Hepatocyte (in vitro differentiated cells): ENCODE measurements around the gene TMEM203. TPM values are rescaled to one million over a fixed set of nuclear protein-coding genes. Genes with fewer than 3 reads are reported as not detected.
A peak's percentile ranks its signal among the peaks of the same experiment; 100 is the strongest.

Experiments used
- DNase-seq: peaks from one replicate; pipeline ENCODE4 v3.0.0-alpha.2; 2016; ENCODE audit warnings: low spot score
- H2AFZ ChIP-seq: fragments of 200-600 bp; sonication (generic); 2 replicates; pipeline ENCODE4 v1.6.0; 2016; ENCODE audit warnings: antibody characterized with exemption, mild to moderate bottlenecking
- H3K27ac ChIP-seq: fragments of 200-600 bp; sonication (generic); 2 replicates; pipeline ENCODE4 v1.5.1; 2016; ENCODE audit warnings: mild to moderate bottlenecking
- H3K27me3 ChIP-seq: fragments of 200-600 bp; sonication (generic); 2 replicates; pipeline ENCODE4 v1.6.1; 2016
- H3K36me3 ChIP-seq: fragments of 200-600 bp; sonication (generic); replicated peaks from 2 replicates; pipeline ENCODE4 v1.5.1; 2016; ENCODE audit warnings: low read depth; ENCODE audit not compliant: insufficient read depth
- H3K4me1 ChIP-seq: fragments of 200-600 bp; sonication (generic); 2 replicates; pipeline ENCODE4 v1.5.1; 2016; ENCODE audit warnings: mild to moderate bottlenecking, moderate library complexity; ENCODE audit not compliant: insufficient read depth
- H3K4me2 ChIP-seq: fragments of 200-600 bp; sonication (generic); 2 replicates; pipeline ENCODE4 v1.6.0; 2016
- H3K4me3 ChIP-seq: fragments of 200-600 bp; sonication (generic); 2 replicates; pipeline ENCODE4 v1.5.1; 2016; ENCODE audit warnings: mild to moderate bottlenecking
- H3K79me2 ChIP-seq: fragments of 200-600 bp; sonication (generic); 2 replicates; pipeline ENCODE4 v1.6.0; 2017; ENCODE audit warnings: mild to moderate bottlenecking
- H3K9me2 ChIP-seq: fragments of 200-600 bp; sonication (generic); replicated peaks from 2 replicates; pipeline ENCODE4 v1.6.0; 2017; ENCODE audit warnings: mild to moderate bottlenecking; ENCODE audit not compliant: insufficient read depth
- H3K9me3 ChIP-seq: fragments of 200-600 bp; sonication (generic); 2 replicates; pipeline ENCODE4 v1.5.1; 2016; ENCODE audit warnings: low read depth, mild to moderate bottlenecking
- H4K20me1 ChIP-seq: fragments of 200-600 bp; sonication (generic); 2 replicates; pipeline ENCODE4 v1.6.0; 2016; ENCODE audit warnings: mild to moderate bottlenecking; ENCODE audit not compliant: insufficient read depth, poor library complexity, severe bottlenecking
- EZH2 ChIP-seq: fragments of 200-600 bp; sonication (generic); IDR thresholded peaks from 2 replicates; pipeline ENCODE4 v1.6.1; 2016; ENCODE audit warnings: antibody characterized with exemption, mild to moderate bottlenecking, borderline replicate concordance
- EZH2phosphoT487 ChIP-seq: fragments of 200-600 bp; sonication (generic); IDR thresholded peaks from one replicate; pipeline ENCODE4 v1.6.1; 2018; ENCODE audit warnings: antibody characterized with exemption, mild to moderate bottlenecking, low read depth, moderate library complexity; ENCODE audit not compliant: unreplicated experiment, severe bottlenecking
- WGBS: methylation state at CpG from one replicate; pipeline ENCODE4 v1.1.6; 2016; ENCODE audit warnings: low lambda C conversion rate; ENCODE audit errors: missing lambda C conversion rate; 5-methylcytosine and 5-hydroxymethylcytosine counted together
- polyA plus RNA-seq: library from polyadenylated mRNA; unstranded; fragments of >200 nt; fragmentation: Nextera tagmentation; extraction: Ambion mirVana; gene quantifications from 2 replicates; pipeline ENCODE4 v1.2.1, GENCODE V29; 2016
- total RNA-seq: library from RNA; depleted of rRNA; stranded (reverse); fragments of >200 nt; gene quantifications from 2 replicates; pipeline ENCODE4 v1.2.3, GENCODE V29; 2014
- TF ChIP-seq, protein P1 (sequence below): fragments of 200-600 bp; sonication (generic); IDR thresholded peaks from 2 replicates; pipeline ENCODE4 v1.5.1; 2016; ENCODE audit warnings: antibody characterized with exemption, mild to moderate bottlenecking; ENCODE audit not compliant: poor library complexity

Gene TMEM203
- total and polyA plus RNA-seq, 2 experiments from 2014 or later: 37.6 to 60.7 TPM

DNA sequence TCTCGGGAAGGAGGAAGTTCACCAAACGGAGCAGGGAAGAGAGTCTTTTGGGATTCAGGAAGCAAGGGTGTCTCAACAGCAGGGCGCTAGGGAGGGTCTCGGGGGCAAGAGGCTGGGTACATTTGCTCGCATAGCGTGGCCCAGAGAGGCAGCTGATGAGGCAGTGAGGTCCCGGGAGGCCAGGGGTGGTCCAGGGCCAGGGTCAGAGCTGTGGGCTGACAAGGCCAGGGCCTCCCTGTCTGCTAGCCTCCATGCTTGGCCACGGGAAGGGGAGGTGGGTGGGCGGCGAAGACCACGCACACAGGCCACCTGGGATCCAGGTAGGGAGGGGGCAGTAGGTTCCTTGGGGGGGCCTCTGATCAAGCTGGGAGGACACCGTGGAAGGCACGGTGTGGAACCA lies 6.1 kb upstream of the TMEM203 start:
- no peak for DNase-seq
- Histone ChIP-seq H3K4me1 (peaks cover 3% of the 10 kb centered on the region), H3K79me2 (peaks cover 7% of the 10 kb centered on the region), H3K9me2 (no peaks in the 10 kb centered on the region), H4K20me1 (no peaks in the 10 kb centered on the region), H3K4me2 (no peak overlapping the region), H3K9me3 (no peaks in the 10 kb centered on the region), H3K36me3 (no peaks in the 10 kb centered on the region), H3K27me3 (no peaks in the 10 kb centered on the region), H3K27ac (no peak overlapping the region), H3K4me3 (no peak overlapping the region), H2AFZ (no peak overlapping the region)
- 93% methylated on average over 13 of the region's 13 CpGs for WGBS
- TF ChIP-seq, protein P1, sequence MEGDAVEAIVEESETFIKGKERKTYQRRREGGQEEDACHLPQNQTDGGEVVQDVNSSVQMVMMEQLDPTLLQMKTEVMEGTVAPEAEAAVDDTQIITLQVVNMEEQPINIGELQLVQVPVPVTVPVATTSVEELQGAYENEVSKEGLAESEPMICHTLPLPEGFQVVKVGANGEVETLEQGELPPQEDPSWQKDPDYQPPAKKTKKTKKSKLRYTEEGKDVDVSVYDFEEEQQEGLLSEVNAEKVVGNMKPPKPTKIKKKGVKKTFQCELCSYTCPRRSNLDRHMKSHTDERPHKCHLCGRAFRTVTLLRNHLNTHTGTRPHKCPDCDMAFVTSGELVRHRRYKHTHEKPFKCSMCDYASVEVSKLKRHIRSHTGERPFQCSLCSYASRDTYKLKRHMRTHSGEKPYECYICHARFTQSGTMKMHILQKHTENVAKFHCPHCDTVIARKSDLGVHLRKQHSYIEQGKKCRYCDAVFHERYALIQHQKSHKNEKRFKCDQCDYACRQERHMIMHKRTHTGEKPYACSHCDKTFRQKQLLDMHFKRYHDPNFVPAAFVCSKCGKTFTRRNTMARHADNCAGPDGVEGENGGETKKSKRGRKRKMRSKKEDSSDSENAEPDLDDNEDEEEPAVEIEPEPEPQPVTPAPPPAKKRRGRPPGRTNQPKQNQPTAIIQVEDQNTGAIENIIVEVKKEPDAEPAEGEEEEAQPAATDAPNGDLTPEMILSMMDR: no peak
- TF ChIP-seq EZH2: no peak
- no peak for TF ChIP-seq EZH2phosphoT487

GRCh38 chr9:137206602-137207001 lies 1.2 kb upstream of the TMEM203 start:
- H3K4me2 ChIP-seq: peak overlapping the region; percentile 87
- H3K27me3 ChIP-seq: no peaks in the 10 kb centered on the region
- H4K20me1 ChIP-seq: no peaks in the 10 kb centered on the region
- no peak overlapping the region for H2AFZ ChIP-seq
- no peaks in the 10 kb centered on the region for H3K9me2 ChIP-seq
- peaks cover 51% of the 10 kb centered on the region for H3K79me2 ChIP-seq
- TF ChIP-seq EZH2 (no peak), EZH2phosphoT487 (no peak)
- TF ChIP-seq, protein P1: no peak
- H3K9me3 ChIP-seq: no peaks in the 10 kb centered on the region
- H3K4me1 ChIP-seq: peaks cover 23% of the 10 kb centered on the region
- 87% methylated on average over 7 of the region's 7 CpGs for WGBS
- DNase-seq: no peak
- H3K4me3 ChIP-seq: no peak overlapping the region
- H3K27ac ChIP-seq: no peak overlapping the region
- no peaks in the 10 kb centered on the region for H3K36me3 ChIP-seq

DNA sequence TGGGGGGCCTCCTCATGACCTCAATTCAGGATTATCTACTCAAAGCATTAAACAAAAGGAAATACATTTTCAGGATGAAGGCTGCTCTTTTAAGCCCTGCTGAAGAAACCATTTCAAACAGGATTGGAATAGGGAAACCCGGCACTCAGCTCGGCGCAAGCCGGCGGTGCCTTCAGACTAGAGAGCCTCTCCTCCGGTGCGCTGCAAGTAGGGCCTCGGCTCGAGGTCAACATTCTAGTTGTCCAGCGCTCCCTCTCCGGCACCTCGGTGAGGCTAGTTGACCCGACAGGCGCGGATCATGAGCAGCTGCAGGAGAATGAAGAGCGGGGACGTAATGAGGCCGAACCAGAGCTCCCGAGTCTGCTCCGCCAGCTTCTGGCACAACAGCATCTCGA lies 720 bp downstream of the TMEM203 start:
- H3K4me1 ChIP-seq: peaks cover 30% of the 10 kb centered on the region
- DNase-seq: no peak
- no peaks in the 10 kb centered on the region for H3K36me3 ChIP-seq
- H3K27me3 ChIP-seq: no peaks in the 10 kb centered on the region
- peaks cover 56% of the 10 kb centered on the region for H3K79me2 ChIP-seq
- WGBS: 38% methylated on average over 21 of the region's 21 CpGs
- H3K9me2 ChIP-seq: no peaks in the 10 kb centered on the region
- H3K4me3 ChIP-seq: peak overlapping the region; percentile 83
- peak overlapping the region; percentile 88 for H3K27ac ChIP-seq
- H2AFZ ChIP-seq: peak overlapping the region; percentile 67
- TF ChIP-seq EZH2phosphoT487 (no peak), EZH2 (no peak)
- TF ChIP-seq, protein P1: no peak
- peak overlapping the region; percentile 87 for H3K4me2 ChIP-seq
- H3K9me3 ChIP-seq: no peaks in the 10 kb centered on the region
- peaks cover 2% of the 10 kb centered on the region for H4K20me1 ChIP-seq

DNA sequence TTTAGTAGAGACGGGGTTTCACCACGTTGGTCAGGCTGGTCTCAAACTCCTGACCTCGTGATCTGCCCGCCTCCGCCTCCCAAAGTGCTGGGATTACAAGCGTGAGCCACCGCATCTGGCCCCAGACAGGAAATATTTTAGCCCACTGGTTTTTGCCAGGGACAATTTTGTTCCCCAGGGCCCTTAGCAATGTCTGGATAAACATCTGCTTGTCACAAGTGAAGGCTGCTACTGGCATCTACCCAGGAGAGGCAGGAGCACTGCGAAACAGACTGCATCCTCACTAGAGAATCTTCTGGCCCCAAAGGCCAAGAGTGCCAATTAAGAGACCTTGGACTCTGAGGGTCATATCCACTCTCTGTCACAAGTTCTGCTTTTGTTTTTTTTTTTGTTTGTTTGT lies 2.5 kb downstream of the TMEM203 start:
- Histone ChIP-seq H3K79me2 (peaks cover 74% of the 10 kb centered on the region), H3K4me3 (no peak overlapping the region), H3K27me3 (no peaks in the 10 kb centered on the region), H3K4me2 (peak overlapping the region; percentile 87), H3K27ac (peak overlapping the region; percentile 65), H3K4me1 (peaks cover 47% of the 10 kb centered on the region), H3K9me3 (no peaks in the 10 kb centered on the region), H2AFZ (no peak overlapping the region), H4K20me1 (peaks cover 19% of the 10 kb centered on the region), H3K36me3 (no peaks in the 10 kb centered on the region), H3K9me2 (no peaks in the 10 kb centered on the region)
- no peak for DNase-seq
- 90% methylated on average over 8 of the region's 8 CpGs for WGBS
- TF ChIP-seq EZH2phosphoT487 (no peak), EZH2 (no peak)
- TF ChIP-seq, protein P1: no peak
